NCI-H1092 treated with DMSO at 0.1 percent for 48 hours (cell line): Measurements from ENCODE around the gene RBM4.
A peak's percentile ranks its signal among the peaks of the same experiment; 100 is the strongest.

Experiments used
- DNase-seq: peaks from one replicate; lab custom pipeline; 2025; lab: John Stamatoyannopoulos, UW

Gene RBM4

DNA sequence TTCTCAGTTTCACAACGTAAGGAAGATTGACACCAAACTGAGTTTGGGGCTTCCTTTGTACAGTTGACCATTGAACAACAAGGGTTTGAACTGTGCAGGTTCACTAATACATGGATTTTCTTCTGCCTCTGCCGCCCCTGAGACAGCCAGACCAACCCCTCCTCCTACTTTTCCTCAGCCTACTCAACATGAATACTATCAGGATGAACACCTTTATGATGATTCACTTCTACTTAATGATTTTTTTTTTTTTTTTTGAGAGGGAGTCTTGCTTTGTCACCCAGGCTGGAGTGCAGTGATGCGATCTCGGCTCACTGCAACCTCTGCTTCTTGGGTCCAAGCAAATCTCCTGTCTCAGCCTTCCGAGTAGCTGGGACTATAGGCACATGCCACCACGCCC is 14.6 kb downstream of the RBM4 start:
- no peak for DNase-seq

DNA sequence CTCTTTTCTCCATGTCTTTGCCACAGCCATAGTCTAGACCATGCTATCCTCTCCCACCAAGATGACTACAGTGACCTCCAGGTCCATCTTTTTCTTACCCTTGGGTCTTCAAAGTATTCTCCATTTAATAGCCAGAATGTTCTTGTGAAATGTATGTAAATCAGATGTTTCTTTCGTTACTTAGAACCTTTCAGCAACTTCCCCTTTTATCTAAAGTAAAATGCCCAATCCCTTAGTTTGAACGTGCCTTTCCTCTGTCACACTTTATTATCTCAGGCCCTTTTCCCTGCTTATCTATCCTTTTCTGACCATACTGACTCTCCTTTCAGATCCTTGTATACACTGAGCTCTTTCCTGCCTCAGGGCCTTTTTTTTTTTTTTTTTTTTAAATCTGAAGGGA is 21.3 kb downstream of the RBM4 start:
- no peak for DNase-seq

DNA sequence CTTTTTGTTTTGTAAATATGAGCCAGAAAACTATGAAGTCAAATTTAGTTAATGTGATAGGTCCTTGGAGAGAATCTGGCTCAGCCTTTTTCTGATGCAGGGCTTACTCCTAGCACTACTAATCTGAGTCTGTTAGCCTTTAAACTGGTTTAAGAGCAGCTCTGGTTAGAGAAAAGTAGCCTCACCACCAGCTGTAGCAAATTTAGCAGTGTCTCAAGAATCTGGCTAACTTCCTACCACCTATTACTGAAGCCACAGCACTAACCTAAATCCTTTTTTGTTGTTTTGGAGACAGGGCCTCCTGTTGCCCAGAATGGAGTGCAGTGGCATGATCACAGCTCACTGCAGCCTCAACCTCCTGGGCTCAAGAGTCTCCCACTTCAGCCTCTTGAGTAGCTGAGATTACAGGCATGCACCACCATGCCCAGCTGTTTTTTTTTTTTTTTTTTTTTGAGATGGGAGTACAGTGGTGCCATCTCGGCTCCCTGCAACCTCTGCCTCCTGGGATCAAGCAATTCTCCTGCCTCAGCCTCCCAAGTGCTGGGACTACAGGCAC is 25.3 kb downstream of the RBM4 start:
- no peak for DNase-seq

DNA sequence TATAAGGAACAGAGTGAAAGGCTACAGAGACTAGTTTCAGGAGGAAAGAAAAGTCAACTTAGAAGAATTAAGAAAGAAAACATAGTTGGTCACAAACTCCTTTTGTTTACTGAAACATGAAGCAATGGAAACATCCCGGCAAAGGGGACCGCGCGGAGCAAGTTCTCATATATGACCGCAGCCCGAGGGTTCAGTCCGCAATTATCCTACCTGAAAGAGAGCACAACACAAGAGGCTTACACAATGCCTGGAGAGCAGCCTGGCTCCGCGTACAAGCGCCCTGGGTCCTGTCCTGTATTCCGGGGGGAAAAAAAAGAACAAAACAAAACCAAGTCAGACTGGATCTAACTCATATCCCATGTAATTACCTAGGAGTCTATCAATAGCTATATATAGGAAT is 26.9 kb downstream of the RBM4 start:
- DNase-seq: no peak

DNA sequence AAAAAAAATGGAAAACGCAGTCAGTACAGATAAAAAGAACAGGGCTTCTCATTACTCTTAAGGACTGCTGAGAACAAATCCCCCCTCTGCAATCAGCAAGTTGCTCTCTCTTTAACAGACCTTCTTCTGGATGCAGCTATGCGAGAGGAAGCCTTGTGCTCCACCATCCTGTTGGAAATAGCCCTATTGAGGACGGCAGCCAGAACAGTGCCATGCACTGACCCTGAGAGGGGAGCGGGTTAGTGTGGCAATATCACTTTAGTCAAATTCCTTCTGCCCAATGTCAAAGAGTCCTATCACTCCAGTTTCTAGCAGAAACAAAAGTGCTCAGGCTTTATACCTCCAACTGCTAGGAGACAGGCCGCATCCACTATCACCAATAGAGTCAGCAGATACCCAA is 32.3 kb downstream of the RBM4 start:
- no peak for DNase-seq

DNA sequence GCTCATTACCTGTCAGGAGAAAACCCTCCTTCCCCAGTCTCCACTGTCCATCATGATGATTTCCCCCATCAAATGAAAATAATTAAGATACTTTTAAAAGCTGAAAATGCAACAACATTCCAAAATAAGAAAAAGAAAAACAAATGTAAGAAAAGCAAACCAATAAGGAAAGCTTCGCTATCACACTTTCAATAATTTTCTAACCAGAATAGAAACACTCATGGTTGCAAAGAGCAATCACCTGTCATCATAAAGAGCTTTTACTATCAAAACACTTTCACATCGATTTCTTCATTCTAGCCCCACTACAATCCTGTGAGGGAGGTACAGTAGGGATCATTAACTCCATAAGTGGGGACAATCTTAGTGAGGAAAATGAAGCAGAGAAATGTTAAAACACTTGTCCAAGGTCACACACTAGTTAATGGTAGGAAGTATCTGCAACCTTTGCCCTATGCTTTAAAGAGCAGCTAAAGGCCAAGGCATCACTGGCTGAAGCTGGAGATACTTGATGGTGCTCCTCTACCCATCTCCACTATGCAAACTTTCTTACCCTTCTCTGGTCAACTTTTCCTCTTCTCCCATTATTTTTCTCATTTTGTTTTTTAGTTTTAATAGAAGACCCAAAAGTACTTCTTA is 36.6 kb downstream of the RBM4 start:
- no peak for DNase-seq

DNA sequence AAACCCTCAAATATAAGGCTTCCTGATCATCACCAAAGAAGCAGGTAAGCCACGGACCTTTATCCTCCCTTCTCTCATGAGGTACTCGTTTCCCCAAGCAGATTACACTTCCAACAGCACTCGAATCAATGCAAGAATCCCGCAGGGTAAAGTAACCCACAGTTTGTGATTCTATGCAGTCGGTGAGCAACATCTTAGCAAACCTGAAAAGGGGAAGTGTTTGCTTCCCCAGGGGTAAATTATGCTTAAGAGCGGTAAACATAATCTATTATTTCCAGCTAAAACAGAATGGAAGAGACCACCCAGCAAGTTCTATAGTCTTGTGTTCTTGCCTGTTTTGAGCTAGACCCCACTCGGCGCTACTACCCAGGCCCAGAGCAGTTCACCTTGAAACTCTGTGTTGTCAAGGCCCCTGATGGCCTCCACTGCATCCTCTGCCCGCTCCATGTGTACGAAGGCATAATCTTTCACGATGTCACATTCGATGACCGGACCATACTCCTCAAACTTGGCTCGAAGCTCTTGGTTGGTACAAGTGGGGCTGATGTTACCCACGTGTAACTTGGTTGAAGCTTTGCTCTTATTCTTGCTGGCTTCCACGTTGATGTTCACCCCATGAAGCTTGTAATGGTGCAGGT is 37.9 kb downstream of the RBM4 start:
- no peak for DNase-seq

DNA sequence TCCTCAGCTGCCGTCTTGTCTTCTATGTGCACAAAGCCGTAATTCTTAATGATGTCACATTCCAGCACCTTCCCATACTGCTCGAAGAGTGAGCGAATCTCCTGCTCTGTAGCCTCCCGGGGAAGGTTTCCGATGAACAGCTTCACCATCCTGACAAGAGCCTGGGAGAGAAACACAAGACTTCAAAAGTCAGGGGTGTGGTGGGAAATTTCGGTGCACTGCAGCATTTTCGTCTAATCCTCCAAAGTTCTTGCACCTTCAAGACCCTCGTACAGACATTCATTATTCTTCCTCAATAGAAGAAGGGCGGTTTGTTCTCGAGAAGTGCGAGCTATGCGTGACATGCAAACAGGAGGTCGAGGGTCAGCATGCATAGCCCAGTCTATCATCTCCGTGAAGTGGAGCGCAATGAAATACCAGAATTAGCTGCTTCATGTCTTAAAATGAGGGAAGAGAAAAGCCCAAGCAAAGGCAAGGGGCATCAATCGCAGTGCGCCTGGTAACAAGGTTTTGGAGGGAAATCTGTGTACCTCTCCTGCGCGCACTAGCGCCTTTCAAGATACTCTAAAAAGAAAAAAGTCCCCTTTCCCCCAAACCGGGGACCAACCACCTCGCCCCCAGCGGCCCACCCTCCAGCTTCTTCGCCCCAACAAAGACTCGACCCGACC is 38.6 kb downstream of the RBM4 start:
- DNase-seq: peak; percentile 57

DNA sequence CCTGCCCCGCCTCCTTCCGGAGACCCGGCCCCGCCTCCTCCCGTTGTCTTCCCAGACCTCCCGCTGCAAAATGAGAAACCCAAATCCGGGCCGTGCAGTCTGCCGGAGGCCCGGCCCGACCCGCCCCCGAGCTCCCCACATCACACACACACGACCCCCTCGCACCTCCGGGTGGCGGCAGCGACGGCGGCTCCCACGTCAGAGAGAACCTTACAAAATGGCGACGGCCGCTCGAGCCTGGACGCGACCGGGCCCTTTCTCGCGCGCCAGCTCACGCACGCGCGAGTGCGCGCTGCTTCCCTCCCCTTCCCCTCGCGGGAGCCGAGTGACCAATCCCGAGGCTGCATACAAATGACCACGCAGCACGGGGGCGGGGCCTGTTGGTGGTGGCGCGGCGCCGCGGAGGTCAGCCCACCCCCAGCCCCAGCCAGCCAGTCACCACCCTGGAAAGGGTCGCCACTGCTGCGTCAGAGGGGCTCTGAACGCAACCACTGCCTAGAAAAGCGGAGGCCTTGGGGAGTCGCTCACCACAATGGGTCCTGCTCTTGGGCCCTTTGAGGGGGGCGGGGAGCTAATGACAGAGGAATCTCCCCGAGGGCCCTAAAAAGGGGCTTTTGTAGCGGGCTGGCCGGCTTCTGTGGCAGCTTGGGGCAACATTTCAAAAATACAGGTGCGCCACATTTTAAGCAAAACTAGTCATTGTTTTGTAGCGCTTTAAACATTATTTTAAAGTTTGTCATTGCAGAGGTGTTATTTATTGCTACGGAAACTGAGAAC is 39.3 kb downstream of the RBM4 start, which contains the start of gene RBM4B:
RBM4B (minus strand) TSS at position 289 of the 777 bp plus-strand sequence. CDS start 808 bp downstream, outside the sequence.
- DNase-seq: peak; percentile 98

DNA sequence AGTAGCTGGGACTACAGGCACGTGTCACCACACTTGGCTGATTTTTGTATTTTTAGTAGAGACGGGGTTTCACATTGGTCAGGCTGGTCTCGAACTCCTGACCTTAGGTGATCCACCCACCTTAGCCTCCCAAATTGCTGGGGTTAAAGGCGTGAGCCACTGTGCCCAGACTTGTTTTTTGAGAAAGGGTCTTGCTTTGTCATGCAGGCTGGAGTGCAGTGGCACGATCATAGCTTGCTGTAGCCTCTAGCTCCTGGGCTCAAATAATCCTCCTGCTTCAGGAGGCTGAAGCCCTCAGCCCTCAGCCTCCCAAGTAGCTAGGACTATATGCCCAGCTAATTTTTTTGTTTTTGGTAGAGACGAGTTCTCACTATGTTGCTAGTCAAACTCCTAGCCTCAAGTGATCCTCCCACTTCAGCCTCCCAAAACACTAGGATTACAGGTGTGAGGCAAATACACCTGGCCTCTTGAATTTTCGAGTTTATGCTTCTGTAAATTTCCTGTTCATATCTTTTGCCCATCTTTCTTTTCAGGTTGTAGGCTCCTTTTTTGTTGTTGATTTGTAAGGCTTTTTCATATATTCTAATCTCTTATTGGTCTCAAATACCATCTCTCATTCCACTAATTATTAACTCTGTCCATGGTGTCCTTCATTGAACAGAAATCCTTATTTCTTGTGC is 42.6 kb downstream of the RBM4 start:
- DNase-seq: no peak

DNA sequence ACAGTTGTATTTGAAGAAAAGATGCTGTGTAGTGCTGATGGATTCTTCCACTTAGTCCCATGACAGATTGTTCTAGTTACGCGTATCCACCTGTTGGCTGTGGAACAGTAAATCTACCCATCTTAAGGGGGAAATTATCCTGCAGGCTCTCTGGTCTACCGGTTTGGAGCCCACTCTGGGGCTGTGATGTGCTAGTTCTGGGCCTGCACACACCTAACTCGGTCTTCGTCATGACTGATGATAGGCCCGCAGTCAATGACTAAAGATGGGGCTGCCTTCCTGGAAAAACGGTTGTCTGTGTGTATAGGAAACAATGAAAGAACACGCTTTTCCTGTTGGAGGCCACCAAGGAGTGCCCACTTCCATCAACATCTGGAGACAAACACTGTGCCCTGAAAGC is 45.4 kb downstream of the RBM4 start:
- no peak for DNase-seq

DNA sequence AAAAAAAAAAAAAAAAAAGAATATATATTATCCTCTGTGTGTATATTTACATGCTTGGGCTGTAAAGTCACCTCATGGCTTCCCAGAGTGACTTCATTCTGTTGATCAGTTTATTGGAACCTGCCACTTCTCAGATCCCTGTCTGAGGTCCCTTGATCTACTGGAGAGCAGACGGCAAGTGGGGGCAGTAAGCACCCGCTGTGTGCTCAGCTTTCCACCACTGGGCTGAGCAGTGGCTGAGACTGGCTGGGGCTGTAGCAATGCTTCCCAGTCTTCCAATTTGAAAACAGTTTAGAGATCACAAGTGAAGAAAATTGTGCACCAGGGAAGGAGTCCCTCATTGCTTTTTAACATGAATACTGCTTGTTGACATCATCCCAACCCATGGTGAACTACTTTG is 46.1 kb downstream of the RBM4 start:
- DNase-seq: no peak

DNA sequence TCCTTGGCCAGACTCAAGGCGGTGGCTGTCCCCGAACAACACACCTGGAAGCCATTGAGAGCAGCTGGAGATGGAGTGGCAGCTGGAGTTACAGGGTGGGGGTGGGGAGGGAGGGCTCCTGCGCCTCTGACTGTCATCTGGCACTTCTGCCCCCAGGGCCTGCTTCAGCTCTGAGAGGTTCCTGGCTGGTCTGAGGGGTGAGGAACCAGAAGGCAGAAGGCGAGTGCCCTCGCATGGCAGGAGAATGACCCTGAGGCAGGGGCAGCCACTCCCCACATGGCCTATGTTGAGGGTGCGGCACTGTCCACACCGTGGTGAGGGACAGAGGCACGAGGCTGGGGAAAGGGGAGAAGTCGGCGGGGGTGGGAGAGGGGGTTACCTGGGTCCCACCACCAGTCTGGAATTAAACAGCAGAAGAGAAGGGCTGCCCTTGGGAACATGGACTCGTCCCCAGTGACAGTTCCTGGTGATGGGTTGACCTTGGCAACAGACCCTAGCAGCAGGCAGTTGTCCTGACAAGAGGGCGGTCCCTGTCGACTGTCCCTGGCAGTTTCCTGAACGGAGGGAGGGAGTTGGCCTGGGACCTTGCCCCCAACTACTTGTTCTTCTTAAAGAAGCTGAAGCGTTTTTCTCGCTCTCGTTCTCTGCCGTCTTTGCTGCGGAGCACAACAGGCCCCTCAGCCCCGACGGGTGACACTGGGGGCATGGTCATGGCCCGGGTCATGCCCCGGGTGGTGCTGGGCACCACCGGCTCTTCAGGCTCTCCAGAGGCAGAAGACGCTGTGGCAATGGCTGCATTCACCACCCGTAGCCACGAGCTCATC is 47.0 kb downstream of the RBM4 start:
- DNase-seq: no peak

DNA sequence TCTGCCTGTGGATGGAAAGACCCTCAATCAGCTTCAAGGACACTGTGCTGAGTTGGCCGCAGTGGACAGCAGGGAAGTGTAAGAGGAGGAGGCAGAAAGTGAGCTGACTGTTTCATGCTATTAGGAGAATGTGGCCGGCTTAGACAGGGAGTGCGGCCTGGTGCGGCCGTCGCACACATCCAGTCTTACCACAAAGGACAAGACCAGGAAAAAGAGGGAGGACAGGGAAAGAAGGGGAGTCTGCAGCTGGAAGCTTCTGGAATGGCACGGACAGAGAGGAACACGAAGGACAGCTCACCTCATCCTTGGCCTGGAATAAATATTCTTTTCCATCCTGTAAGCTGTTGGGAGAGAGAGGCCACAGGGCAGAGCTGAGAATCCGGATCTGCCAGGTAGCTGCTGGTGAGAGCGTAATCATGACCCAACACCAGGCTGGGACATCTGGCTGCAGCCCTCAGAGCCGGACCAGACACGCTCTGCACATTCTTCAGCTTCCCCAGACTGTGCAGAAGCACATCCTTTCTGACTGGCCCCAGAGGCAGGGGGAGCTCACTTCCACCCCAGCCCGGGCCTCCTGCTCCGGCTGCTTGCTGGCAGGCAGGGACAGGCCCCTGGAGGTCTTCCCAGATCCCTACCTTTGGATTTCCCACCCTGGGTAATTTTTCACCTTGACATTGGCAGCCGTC is 47.7 kb downstream of the RBM4 start:
- DNase-seq: no peak

DNA sequence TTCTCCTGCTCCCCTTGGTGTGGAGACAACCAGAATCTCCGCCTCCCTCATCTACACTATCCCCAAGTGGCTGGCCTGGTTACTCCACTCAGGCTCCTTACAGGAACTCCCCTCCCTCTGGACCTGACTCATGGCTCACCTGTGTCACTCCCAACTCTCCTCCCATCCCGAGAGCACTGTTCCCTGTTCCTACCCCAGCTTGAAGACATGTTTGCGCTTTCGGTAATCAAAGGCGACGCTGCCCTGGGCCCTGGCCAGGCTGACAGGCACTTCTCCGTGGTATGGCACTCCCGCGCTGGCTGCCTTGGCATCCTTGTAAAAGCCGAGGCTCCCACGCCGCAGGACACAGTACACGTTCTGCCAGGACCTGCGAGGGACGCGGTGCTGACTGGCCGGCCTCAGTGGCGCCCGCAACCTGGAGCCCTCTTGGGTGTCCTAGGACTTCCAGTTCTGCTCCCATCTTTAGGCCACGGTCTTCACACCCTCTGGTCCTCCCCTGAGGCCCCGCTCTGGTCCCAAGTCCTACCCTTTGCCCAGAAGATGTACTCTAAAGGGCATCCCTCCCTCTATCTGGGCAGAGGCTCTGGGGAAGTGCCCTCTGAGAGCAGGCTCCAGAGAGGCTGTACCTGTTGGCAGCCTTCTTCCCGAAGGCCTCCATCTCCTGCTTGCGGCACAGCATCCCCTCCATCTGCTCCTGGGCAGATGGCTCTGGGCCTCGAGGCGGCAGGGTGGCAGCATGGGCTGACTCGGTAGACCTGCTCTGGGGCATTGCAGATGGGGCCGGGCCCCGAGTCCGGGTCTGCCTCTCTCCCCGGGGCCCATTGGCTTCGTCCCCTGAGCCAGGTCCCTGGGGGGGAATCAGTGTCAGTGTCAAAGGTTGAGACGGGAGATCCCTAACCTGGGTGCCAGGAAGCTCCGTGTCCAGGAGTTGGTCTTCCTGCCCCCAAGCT is 48.6 kb downstream of the RBM4 start:
- DNase-seq: no peak

DNA sequence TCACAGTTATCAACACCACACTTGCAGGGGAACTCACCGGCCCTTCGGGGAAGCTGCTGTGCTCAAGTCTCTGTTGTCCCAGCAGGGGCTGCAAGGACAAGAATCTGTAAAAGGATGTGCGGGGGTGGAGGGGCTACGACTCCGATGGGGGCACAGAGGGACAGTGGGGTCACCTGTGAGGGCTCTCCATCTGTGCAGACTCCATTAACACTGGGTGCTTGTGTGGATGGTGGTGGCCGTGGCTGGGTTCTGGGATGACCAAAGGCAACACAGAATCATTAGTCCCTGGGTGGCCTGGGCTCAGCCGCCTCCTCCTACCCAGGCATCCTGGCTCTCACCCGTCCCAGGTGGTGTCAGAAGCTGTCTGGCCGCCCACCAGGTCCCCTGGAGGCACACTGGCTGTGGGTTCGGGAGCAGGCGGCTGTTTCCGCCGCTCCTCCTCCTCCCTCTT is 49.4 kb downstream of the RBM4 start:
- no peak for DNase-seq

DNA sequence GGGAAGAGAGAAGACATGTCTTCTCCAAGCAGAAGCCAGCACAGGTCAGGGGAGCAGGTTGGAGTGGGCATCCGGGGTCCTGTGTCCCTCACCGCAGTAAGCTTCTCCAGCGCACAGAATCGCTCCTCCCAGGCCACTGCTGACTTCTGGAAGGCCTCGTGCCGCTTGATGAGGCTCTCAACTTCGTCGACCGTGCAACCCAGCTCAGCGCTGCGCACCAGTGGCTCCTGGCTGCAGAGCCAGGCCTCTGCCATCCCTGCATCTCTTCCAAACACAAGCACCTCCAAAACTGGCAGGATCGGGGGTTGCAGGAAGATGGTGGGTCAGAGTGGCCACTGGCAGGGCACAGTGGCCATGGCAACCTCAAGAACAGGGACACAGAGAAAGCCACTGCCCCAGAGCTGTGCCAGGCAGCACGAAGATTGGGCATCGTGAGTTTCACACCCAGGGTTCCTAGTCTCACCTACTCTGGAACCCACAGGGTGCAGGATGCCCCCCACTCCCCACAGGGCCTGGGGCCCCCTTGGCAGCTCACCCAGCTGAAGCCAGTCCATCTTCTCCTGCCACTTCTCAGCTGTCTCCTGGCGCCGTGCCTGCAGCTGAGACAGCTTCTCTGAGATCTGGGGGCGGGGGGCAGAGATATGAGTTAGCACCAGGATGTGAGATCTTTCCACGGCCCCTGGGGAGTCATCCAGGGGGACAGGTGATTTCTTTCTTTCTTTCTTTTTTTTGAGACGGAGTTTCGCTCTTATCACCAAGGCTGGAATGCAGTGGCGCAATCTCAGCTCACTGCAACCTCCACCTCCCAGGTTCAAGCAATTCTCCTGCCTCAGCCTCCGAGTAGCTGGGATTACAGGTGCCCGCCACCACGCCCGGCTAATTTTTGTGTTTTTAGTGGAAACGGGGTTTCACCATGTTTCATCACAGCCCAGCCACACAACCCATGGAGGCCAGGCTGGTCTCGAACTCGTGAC is 50.3 kb downstream of the RBM4 start:
- DNase-seq: no peak
